Measurements from ENCODE around the gene GALNT9.

DNA sequence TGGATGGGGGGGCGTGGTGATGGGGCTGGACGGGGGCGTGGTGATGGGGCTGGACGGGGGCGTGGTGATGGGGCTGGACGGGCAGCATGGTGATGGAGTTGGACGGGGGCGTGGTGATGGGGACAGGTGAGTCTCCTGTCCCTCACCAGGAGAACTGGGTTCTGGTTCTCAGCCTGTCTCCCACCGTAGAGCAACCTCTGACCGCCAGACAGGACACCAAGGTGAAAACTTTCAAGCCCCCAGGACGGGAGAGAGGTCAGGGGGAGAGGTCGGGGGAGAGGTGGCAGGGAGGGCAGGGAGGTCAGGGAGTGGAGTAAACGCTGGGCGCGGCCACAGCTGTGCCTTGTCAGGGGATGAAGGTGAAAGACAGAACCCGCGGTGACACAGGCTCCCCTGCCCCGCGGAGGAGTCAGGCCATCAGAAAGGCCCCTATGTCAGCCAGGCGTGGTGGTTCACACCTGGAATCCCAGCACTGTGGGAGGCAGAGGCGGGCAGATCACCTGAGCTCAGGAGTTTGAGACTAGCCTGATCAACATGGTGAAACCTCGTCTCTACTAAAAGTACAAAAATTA lies 84.6 kb downstream of the GALNT9 start:
- TF ChIP-seq, protein P1, sequence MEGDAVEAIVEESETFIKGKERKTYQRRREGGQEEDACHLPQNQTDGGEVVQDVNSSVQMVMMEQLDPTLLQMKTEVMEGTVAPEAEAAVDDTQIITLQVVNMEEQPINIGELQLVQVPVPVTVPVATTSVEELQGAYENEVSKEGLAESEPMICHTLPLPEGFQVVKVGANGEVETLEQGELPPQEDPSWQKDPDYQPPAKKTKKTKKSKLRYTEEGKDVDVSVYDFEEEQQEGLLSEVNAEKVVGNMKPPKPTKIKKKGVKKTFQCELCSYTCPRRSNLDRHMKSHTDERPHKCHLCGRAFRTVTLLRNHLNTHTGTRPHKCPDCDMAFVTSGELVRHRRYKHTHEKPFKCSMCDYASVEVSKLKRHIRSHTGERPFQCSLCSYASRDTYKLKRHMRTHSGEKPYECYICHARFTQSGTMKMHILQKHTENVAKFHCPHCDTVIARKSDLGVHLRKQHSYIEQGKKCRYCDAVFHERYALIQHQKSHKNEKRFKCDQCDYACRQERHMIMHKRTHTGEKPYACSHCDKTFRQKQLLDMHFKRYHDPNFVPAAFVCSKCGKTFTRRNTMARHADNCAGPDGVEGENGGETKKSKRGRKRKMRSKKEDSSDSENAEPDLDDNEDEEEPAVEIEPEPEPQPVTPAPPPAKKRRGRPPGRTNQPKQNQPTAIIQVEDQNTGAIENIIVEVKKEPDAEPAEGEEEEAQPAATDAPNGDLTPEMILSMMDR (IDR thresholded peaks at IDR 0.05): no peak
- no peak for TF ChIP-seq POLR2A (IDR thresholded peaks at IDR 0.05)
- no peak for TF ChIP-seq EP300 (IDR thresholded peaks at IDR 0.05)

Data from tibial nerve (tissue), 4 donors.